BLaER1 (cell line): Measurements from ENCODE around the gene VIL1.
A peak's percentile ranks its signal among the peaks of the same experiment; 100 is the strongest.

ENCODE experiments used
- H3K27ac ChIP-seq: shearing (Covaris generic); formaldehyde crosslinking; 2 replicates; pipeline ENCODE4 v1.8.1; 2022
- H3K27me3 ChIP-seq: shearing (Covaris generic); formaldehyde crosslinking; 2 replicates; pipeline ENCODE4 v1.8.1; 2022
- H3K36me3 ChIP-seq: shearing (Covaris generic); formaldehyde crosslinking; 2 replicates; pipeline ENCODE4 v1.8.1; 2022
- H3K4me1 ChIP-seq: shearing (Covaris generic); formaldehyde crosslinking; 2 replicates; pipeline ENCODE4 v1.8.1; 2022
- H3K4me2 ChIP-seq: shearing (Covaris generic); formaldehyde crosslinking; 2 replicates; pipeline ENCODE4 v1.8.1; 2022
- H3K4me3 ChIP-seq: shearing (Covaris generic); formaldehyde crosslinking; 2 replicates; pipeline ENCODE4 v1.8.1; 2022
- H3K9ac ChIP-seq: shearing (Covaris generic); formaldehyde crosslinking; 2 replicates; pipeline ENCODE4 v1.8.1; 2022
- H3K9me3 ChIP-seq: shearing (Covaris generic); formaldehyde crosslinking; 2 replicates; pipeline ENCODE4 v1.8.1; 2022
- H4K20me1 ChIP-seq: shearing (Covaris generic); formaldehyde crosslinking; 2 replicates; pipeline ENCODE4 v1.8.1; 2022
- Cebpa-rat ChIP-seq: shearing (Covaris generic); IDR thresholded peaks from 2 replicates; pipeline ENCODE4 v1.8.1; 2022

Gene VIL1

DNA sequence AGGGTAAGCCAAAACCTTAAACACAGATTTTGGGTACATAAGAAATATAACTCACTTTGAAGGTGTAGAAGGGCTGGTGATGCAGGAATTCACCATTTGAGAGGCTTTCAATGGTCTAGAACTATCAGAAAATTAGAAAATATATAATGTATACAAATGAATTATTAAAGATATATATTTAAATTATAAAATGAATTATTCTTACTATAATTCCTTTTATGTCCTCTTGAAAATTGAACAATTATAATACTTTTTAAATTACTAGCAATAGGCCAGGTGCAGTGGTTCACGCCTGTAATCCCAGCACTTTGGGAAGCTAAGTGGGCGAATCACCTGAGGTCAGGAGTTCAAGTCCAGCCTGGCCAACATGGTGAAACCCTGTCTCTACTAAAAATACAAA is 60.7 kb downstream of the VIL1 start:
- Histone ChIP-seq H3K9ac (no peak overlapping the region), H3K36me3 (peaks cover 84% of the 10 kb centered on the region), H3K27me3 (no peaks in the 10 kb centered on the region), H3K4me2 (no peak overlapping the region), H3K4me1 (peaks cover 17% of the 10 kb centered on the region), H3K27ac (no peak overlapping the region), H3K4me3 (no peak overlapping the region), H3K9me3 (no peaks in the 10 kb centered on the region), H4K20me1 (no peaks in the 10 kb centered on the region)
- TF ChIP-seq Cebpa-rat = no peak

DNA sequence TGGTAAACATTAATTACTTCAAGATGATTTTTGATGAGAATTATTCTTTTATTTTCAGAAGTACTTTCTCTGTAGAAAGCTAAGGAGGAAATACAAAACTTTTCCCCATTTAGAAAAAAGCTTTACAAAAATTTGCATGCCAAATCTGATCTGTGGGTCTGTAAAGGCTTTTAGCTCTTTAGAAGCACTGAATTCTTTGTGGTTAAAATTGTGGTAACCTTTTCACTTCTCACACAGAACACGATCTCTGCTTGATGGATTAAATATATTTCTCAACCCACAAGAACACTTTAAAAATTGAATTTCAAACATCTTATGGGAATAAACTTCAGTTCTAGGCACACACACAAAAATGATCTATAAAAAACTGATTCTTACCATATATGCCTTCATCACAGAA is 63.7 kb downstream of the VIL1 start:
- Histone ChIP-seq H3K36me3 (peaks cover 87% of the 10 kb centered on the region), H3K27ac (no peak overlapping the region), H3K4me2 (peak overlapping the region; percentile 27), H3K4me1 (peaks cover 17% of the 10 kb centered on the region), H4K20me1 (no peaks in the 10 kb centered on the region), H3K9me3 (no peaks in the 10 kb centered on the region), H3K4me3 (no peak overlapping the region), H3K27me3 (no peaks in the 10 kb centered on the region), H3K9ac (no peak overlapping the region)
- no peak for TF ChIP-seq Cebpa-rat

DNA sequence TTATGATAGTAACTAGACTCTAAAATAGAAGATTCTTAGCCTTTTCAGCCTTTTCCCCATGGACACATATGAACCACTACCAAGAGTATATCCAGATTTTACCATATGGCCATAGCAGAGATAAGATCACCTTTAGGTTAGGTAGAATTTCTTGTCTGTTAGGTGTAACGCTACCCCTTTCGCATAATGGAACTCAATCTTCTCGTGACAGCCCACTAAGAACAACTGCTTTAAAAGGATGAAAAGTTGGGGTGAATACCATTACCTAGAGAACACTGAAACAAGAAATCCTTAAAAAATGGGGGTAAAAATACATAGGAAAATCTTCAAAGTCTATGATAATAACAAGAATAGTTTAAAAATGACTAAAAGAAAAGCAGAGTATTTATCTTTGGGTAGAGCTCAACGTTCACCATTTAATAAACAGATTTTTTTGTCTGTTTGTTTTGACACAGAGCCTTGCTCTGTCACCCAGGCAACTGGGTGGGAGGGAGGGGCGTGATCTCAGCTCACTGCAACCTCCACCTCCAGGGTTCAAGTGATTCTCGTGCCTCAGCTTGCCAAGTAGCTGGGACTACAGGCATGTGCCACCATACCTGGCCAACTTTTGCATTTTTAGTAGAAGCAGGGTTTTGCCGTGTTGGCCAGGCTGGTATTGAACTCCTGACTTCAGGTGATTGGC is 67.2 kb downstream of the VIL1 start:
- H3K9me3 ChIP-seq = no peaks in the 10 kb centered on the region
- no peak overlapping the region for H3K4me2 ChIP-seq
- no peak overlapping the region for H3K4me3 ChIP-seq
- no peak overlapping the region for H3K27ac ChIP-seq
- TF ChIP-seq Cebpa-rat = no peak
- no peaks in the 10 kb centered on the region for H3K27me3 ChIP-seq
- H3K36me3 ChIP-seq = peaks cover 90% of the 10 kb centered on the region
- no peak overlapping the region for H3K9ac ChIP-seq
- peaks cover 17% of the 10 kb centered on the region for H3K4me1 ChIP-seq
- H4K20me1 ChIP-seq = no peaks in the 10 kb centered on the region

DNA sequence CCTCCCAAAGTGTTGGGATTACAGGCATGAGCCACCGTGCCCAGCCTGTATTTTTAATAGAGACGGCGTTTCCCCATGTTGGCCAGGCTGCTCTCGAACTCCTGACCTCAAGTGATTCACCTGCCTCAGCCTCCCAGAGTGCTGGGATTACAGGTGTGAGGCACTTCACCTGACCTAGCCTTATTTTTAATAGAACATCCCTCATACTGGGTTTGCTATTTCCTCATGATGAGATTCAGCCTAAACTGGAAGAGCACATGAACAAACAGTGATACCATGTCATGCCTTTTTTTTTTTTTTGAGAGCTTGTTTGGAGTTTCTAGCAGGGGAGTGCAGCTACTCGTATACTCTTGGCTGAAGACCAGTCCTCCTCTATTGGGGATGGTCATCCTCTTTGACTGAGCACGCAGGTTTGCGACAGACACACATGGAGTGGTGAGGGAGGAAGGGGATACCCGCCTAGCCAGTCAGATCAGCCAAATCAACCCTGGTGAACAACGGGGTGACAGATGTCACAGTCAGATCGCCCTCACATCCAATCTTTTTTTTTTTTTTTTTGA is 81.7 kb downstream of the VIL1 start:
- peaks cover 79% of the 10 kb centered on the region for H3K36me3 ChIP-seq
- no peaks in the 10 kb centered on the region for H3K9me3 ChIP-seq
- H3K9ac ChIP-seq = no peak overlapping the region
- no peak overlapping the region for H3K27ac ChIP-seq
- H3K4me1 ChIP-seq = no peaks in the 10 kb centered on the region
- no peaks in the 10 kb centered on the region for H4K20me1 ChIP-seq
- no peak for TF ChIP-seq Cebpa-rat
- no peak overlapping the region for H3K4me3 ChIP-seq
- H3K27me3 ChIP-seq = no peaks in the 10 kb centered on the region
- no peak overlapping the region for H3K4me2 ChIP-seq

DNA sequence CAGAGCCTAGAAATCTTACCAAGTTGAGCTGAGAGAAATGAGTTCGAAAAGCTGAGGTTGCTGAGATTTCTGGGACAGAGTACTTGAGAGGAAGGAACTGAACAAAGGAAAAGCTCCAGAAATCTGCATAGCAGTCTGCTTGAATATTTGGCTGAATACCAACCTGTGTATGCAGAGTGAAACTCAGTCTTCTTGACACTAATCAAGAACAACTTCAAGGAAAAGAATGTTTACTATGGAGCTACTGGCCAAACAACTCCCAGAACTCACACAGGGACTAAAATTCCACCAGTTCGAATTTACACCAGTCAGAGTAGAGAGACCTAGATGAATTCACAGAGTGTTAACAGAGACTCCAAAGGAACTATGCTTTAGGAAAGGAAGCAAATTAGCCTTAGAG is 82.7 kb downstream of the VIL1 start:
- Histone ChIP-seq H4K20me1 (no peaks in the 10 kb centered on the region), H3K4me3 (no peak overlapping the region), H3K27me3 (no peaks in the 10 kb centered on the region), H3K36me3 (peaks cover 79% of the 10 kb centered on the region), H3K4me2 (no peak overlapping the region), H3K27ac (no peak overlapping the region), H3K9me3 (no peaks in the 10 kb centered on the region), H3K4me1 (no peaks in the 10 kb centered on the region), H3K9ac (no peak overlapping the region)
- no peak for TF ChIP-seq Cebpa-rat
